Endothelial cell of umbilical vein (primary cell): ENCODE measurements around the gene STK11IP. TPM values are rescaled to one million over a fixed set of nuclear protein-coding genes. Genes with fewer than 3 reads are reported as not detected.
A peak's percentile ranks its signal among the peaks of the same experiment; 100 is the strongest.

ENCODE experiments used
- BruUV-seq: library from RNA; stranded (reverse); fragments of 400-500 nt; replicated peaks from 2 replicates; lab custom pipeline; 2021; lab: Mats Ljungman, UMichigan
- CTCF ChIA-PET: fragments of 300-600, 350-600 bp; sonication (Branson Sonifier 250); formaldehyde crosslinking; loops from one replicate; lab custom pipeline; 2021; ENCODE audit warnings: antibody characterized with exemption, inconsistent platforms; lab: Charles Lee
- POLR2A ChIA-PET: fragments of 300-600, 350-600 bp; sonication (Branson Sonifier 250); formaldehyde crosslinking; loops from one replicate; lab custom pipeline; 2021; ENCODE audit warnings: antibody characterized with exemption, inconsistent platforms; lab: Charles Lee
- DNase-seq: peaks from one replicate; pipeline ENCODE4 v3.0.0-alpha.2; 2011; ENCODE audit warnings: low read depth, low spot score
- FAIRE-seq: peaks from 2 replicates; lab custom pipeline; 2011; peaks lifted over from hg19 to GRCh38; lab: Jason Lieb, UNC
- H2AFZ ChIP-seq: 2 replicates; pipeline ENCODE4 v1.6.0; 2012; ENCODE audit warnings: low read depth, low read length, control low read depth, inconsistent platforms
- H3K27ac ChIP-seq: 2 replicates; pipeline ENCODE4 v1.5.1; 2011; ENCODE audit warnings: low read depth, mild to moderate bottlenecking, control low read depth, low read length, moderate library complexity; ENCODE audit not compliant: insufficient read depth
- H3K27me3 ChIP-seq, 2 experiments: 2 replicates each; pipeline versions ENCODE4 v1.6.0 to v1.6.1; 2011; ENCODE audit warnings: low read length in 2 of 2, mixed read lengths in 1 of 2; ENCODE audit not compliant: control insufficient read depth in 2 of 2, insufficient read depth in 2 of 2
- H3K36me3 ChIP-seq, 2 experiments: 2 replicates in 1 of 2; 3 replicates in 1 of 2; pipeline ENCODE4 v1.5.1; 2011; ENCODE audit warnings: low read length in 2 of 2, mild to moderate bottlenecking in 1 of 2, moderate library complexity in 1 of 2; ENCODE audit not compliant: control insufficient read depth in 2 of 2, insufficient read depth in 2 of 2; ENCODE audit errors: extremely low read depth in 1 of 2
- H3K4me1 ChIP-seq: 3 replicates; pipeline ENCODE4 v1.5.1; 2011; ENCODE audit warnings: mild to moderate bottlenecking, low read length; ENCODE audit not compliant: control insufficient read depth, insufficient read depth; ENCODE audit errors: extremely low read depth
- H3K4me2 ChIP-seq: 2 replicates; pipeline ENCODE4 v1.6.1; 2011; ENCODE audit warnings: low read length, control low read depth, mixed read lengths; ENCODE audit not compliant: insufficient read depth
- H3K4me3 ChIP-seq, 3 experiments: fragments of 200-600 bp in 1 of 3; sonication (generic), shearing (Covaris generic) in 1 of 3; replicated peaks in 1 of 3; 2 replicates each; pipeline ENCODE4 v1.5.1; 2011 to 2016; ENCODE audit warnings: control low read depth in 3 of 3, low read length in 3 of 3, mild to moderate bottlenecking in 2 of 3, inconsistent platforms in 1 of 3, low read depth in 1 of 3, moderate library complexity in 1 of 3; ENCODE audit not compliant: insufficient read depth in 1 of 3
- H3K79me2 ChIP-seq: 2 replicates; pipeline ENCODE4 v1.6.0; 2012; ENCODE audit warnings: low read length, inconsistent platforms; ENCODE audit not compliant: control insufficient read depth, insufficient read depth
- H3K9ac ChIP-seq: replicated peaks from 2 replicates; pipeline ENCODE3; 2011; ENCODE audit warnings: low read length, control low read depth; ENCODE audit not compliant: insufficient read depth; ENCODE audit errors: extremely low read depth
- H3K9me1 ChIP-seq: replicated peaks from 3 replicates; pipeline ENCODE4 v1.6.0; 2011; ENCODE audit warnings: mild to moderate bottlenecking, low read length; ENCODE audit not compliant: control insufficient read depth, insufficient read depth; ENCODE audit errors: extremely low read depth
- H3K9me3 ChIP-seq: replicated peaks from 2 replicates; pipeline ENCODE4 v1.5.1; 2012; ENCODE audit warnings: low read length, inconsistent platforms; ENCODE audit not compliant: control insufficient read depth, insufficient read depth
- H4K20me1 ChIP-seq: replicated peaks from 2 replicates; pipeline ENCODE3; 2011; ENCODE audit warnings: mild to moderate bottlenecking, low read length; ENCODE audit not compliant: control insufficient read depth, insufficient read depth; ENCODE audit errors: extremely low read depth
- EZH2 ChIP-seq: IDR thresholded peaks from 2 replicates; pipeline ENCODE4 v1.6.1; 2012; ENCODE audit warnings: borderline replicate concordance, low read depth, mild to moderate bottlenecking, moderate library complexity, low read length, inconsistent platforms; ENCODE audit not compliant: severe bottlenecking
- FOS ChIP-seq: IDR thresholded peaks from 2 replicates; pipeline ENCODE4 v1.6.1; 2011; ENCODE audit warnings: mild to moderate bottlenecking, low read length, moderate library complexity, borderline replicate concordance; ENCODE audit not compliant: insufficient read depth
- GATA2 ChIP-seq: IDR thresholded peaks from 2 replicates; pipeline ENCODE4 v1.7.0; 2011; ENCODE audit warnings: low read depth, mild to moderate bottlenecking, moderate library complexity, mixed read lengths, low read length; ENCODE audit not compliant: insufficient read length, insufficient read depth
- JUN ChIP-seq: IDR thresholded peaks from 2 replicates; pipeline ENCODE4 v1.6.1; 2011; ENCODE audit warnings: borderline replicate concordance, low read depth; ENCODE audit not compliant: insufficient read length, insufficient read depth
- MYC ChIP-seq: IDR thresholded peaks from one replicate; pipeline ENCODE4 v1.6.1; 2011; ENCODE audit warnings: mild to moderate bottlenecking, low read depth, low read length
- POLR2AphosphoS5 ChIP-seq: IDR thresholded peaks from 2 replicates; pipeline ENCODE4 v1.6.1; 2012; ENCODE audit warnings: low read depth, mild to moderate bottlenecking, control low read depth, low read length, moderate library complexity; ENCODE audit not compliant: insufficient read depth
- dilution Hi-C: fragments of 300-500 bp; cut with MboI; formaldehyde crosslinking; loops from one replicate; pipeline ENCODE4 v1.15.0; 2019; ENCODE audit warnings: low sequenced_read_pairs; ENCODE audit not compliant: extremely low pct_ligation_motif_present
- intact Hi-C: fragments of 100-400 bp; cut with micrococcal nuclease; formaldehyde crosslinking; loops from one replicate; pipeline ENCODE4 v1.10.0; 2022
- polyA plus RNA-seq, 4 experiments: library from polyadenylated mRNA; depleted of rRNA in 3 of 4; stranded (reverse) in 3 of 4; unstranded in 1 of 4; fragments of >200 nt; gene quantifications; 2 replicates each; pipeline versions ENCODE4 v1.2.1 to v1.2.3, GENCODE V29; 2011 to 2012; ENCODE audit warnings: missing spikeins in 1 of 4
- total RNA-seq: library from RNA; stranded (reverse); gene quantifications from 2 replicates; pipeline ENCODE4 v1.2.3, GENCODE V29; 2021
- TF ChIP-seq, protein P1 (sequence below), 2 donors: IDR thresholded peaks; 1 replicate in 1 of 2; 2 replicates in 1 of 2; pipeline ENCODE4 v1.5.1; 2011; ENCODE audit warnings: low read length in 2 of 2, mild to moderate bottlenecking in 2 of 2, moderate library complexity in 2 of 2, control low read depth in 1 of 2, inconsistent platforms in 1 of 2, low read depth in 1 of 2; ENCODE audit not compliant: insufficient read depth in 1 of 2; ENCODE audit errors: extremely low read depth in 1 of 2

The STK11IP gene
- total and polyA plus RNA-seq, 2 donors (not counting 3 experiments of a cell fraction or from before 2014, with no cell fraction given) = 17.7 to 19.2 TPM

DNA sequence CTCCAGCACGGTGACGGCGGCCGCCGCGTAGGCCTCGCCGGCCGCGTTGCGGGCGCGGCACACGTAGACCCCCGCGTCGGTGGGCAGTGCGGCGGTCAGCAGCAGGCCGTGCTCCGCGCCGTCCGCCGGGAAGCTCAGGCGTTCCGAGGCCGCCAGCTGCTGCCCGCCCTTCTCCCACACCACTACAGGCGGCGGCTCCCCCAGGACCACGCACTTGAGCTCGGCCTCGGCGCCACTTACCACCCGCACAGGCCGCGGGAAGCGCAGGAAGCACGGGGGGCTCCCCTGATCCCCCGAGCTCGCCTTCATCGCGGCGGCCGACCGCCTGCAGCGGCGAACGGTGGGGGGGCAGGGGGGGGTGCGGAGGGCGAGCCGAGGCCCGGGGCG is 26.7 kb upstream of the STK11IP start:
- ChIA-PET CTCF (interaction anchor here (0.8 to 1.8 kb wide), 10 partner anchors 11 to 119 kb away, joined by 3 to 42 read pairs (median 6); partner anchors contain the start of genes CHPF, STK11IP and TMEM198), POLR2A (no interaction called here)
- Histone ChIP-seq H3K4me3 (peak overlapping the region in 2 of 3 experiments; percentile 36 to 75), H3K4me2 (peak overlapping the region; percentile 44), H2AFZ (peak overlapping the region; percentile 34), H3K9me3 (no peaks in the 10 kb centered on the region), H3K9me1 (no peaks in the 10 kb centered on the region), H3K9ac (no peak overlapping the region), H3K4me1 (no peaks in the 10 kb centered on the region), H4K20me1 (no peaks in the 10 kb centered on the region), H3K27me3 (peaks cover 9 to 25% of the 10 kb centered on the region in 2 experiments), H3K27ac (no peak overlapping the region), H3K36me3 (no peaks in the 10 kb centered on the region), H3K79me2 (no peaks in the 10 kb centered on the region)
- dilution Hi-C loops = no loop called here
- FAIRE-seq = no peak
- DNase-seq = peak; percentile 22
- intact Hi-C loops = loop anchor here (1.0 kb wide), 2 partner anchors 26 to 71 kb away; partner anchors contain the start of gene STK11IP
- TF ChIP-seq EZH2 (peak; percentile 59), MYC (no peak)
- no TSS peak for BruUV-seq

DNA sequence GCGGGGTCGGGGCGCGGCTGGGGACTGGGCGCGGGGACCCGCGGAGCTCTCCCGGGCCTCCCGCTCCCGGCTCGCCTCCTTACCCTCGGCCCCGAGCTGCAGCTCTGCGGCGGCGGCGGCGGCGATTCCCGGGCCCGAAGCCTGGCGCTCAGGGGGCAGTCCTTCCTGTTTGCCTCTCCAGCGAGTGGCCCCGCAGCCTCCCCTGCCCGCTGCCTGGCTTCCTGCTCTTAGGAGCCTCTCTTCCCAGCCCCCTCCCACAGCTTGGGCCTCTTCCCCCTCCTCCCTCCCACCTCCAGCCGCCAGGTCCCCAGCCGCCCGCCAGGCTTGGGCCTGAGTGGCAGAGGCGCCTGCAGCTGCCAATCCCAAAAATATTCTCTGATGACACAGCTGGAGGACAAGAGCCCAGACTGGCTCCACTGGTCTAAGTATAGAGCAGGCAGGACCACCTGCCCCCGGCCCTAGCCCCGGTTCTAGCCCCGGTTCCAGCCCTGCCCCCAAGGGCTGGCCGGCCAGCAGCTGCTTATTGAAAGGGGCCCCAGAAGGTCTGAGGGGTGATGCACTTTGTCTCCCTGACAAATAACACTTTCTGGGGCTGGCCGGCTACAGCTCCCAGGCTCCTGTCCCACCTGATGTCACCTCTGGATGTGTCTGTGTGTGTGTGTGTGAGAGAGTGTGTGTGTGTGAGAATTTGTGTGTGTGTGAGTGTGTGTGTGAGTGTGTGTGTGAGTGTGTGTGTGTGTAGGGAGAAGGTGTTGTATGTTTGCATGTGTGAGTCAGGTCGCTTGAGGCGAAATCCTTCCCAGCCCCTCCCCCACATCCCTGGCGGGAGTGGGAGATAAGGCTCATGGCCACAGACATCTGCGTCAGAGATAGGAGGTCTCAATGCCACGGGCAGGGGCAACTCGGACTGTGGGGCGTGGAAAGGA is 26.1 kb upstream of the STK11IP start, which contains the start of gene OBSL1:
TSS of gene OBSL1 (minus strand) at position 229 of the 926 bp plus-strand sequence. CDS start 307 bp downstream, outside the sequence.
- no peaks in the 10 kb centered on the region for H3K9me1 ChIP-seq
- intact Hi-C loops = loop anchor here (1.0 kb wide), 2 partner anchors 26 to 71 kb away; partner anchors contain the start of gene STK11IP
- H3K9me3 ChIP-seq = no peaks in the 10 kb centered on the region
- H3K4me1 ChIP-seq = no peaks in the 10 kb centered on the region
- H3K4me2 ChIP-seq = peak within 1 kb of the TSS; percentile 44
- BruUV-seq = no TSS peak
- no peaks in the 10 kb centered on the region for H3K36me3 ChIP-seq
- H3K9ac ChIP-seq = no peak within 1 kb of the TSS
- dilution Hi-C loops = no loop called here
- POLR2A ChIA-PET = no interaction called here
- CTCF ChIA-PET = interaction anchor here (0.8 to 1.8 kb wide), 10 partner anchors 11 to 118 kb away, joined by 3 to 42 read pairs (median 6); partner anchors contain the start of genes CHPF, STK11IP and TMEM198
- H3K79me2 ChIP-seq = no peaks in the 10 kb centered on the region
- H3K4me3 ChIP-seq = peak within 1 kb of the TSS in 2 of 3 experiments; percentile 36 to 75
- DNase-seq (peak; percentile 61), FAIRE-seq (no peak)
- peaks cover 14 to 25% of the 10 kb centered on the region in 2 experiments for H3K27me3 ChIP-seq
- peak within 1 kb of the TSS; percentile 34 for H2AFZ ChIP-seq
- no peak within 1 kb of the TSS for H3K27ac ChIP-seq
- TF ChIP-seq POLR2AphosphoS5 (no peak), JUN (no peak), MYC (no peak), GATA2 (no peak), EZH2 (no peak), FOS (no peak)
- TF ChIP-seq, protein P1, sequence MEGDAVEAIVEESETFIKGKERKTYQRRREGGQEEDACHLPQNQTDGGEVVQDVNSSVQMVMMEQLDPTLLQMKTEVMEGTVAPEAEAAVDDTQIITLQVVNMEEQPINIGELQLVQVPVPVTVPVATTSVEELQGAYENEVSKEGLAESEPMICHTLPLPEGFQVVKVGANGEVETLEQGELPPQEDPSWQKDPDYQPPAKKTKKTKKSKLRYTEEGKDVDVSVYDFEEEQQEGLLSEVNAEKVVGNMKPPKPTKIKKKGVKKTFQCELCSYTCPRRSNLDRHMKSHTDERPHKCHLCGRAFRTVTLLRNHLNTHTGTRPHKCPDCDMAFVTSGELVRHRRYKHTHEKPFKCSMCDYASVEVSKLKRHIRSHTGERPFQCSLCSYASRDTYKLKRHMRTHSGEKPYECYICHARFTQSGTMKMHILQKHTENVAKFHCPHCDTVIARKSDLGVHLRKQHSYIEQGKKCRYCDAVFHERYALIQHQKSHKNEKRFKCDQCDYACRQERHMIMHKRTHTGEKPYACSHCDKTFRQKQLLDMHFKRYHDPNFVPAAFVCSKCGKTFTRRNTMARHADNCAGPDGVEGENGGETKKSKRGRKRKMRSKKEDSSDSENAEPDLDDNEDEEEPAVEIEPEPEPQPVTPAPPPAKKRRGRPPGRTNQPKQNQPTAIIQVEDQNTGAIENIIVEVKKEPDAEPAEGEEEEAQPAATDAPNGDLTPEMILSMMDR (IDR thresholded peaks at IDR 0.05; ENCODE audit: extremely low read depth in 1 of 2, insufficient read depth in 1 of 2, low read depth in 1 of 2, low read length in 2 of 2) = no peak
- H4K20me1 ChIP-seq = no peaks in the 10 kb centered on the region
